Neural cell (in vitro differentiated cells): ENCODE measurements around the gene CACNB2. TPM values are rescaled to one million over a fixed set of nuclear protein-coding genes. Genes with fewer than 3 reads are reported as not detected.
A peak's percentile ranks its signal among the peaks of the same experiment; 100 is the strongest.

Experiments used
- H2AFZ ChIP-seq: fragments of 200-600, 300-800 bp; sonication (generic), shearing (Covaris generic); 2 replicates; pipeline ENCODE4 v1.6.0; 2014; ENCODE audit warnings: low read depth, mild to moderate bottlenecking, antibody characterized with exemption, low read length, moderate library complexity
- H3F3A ChIP-seq: fragments of 200-600 bp; shearing (Covaris generic); 2 replicates; pipeline ENCODE4 v1.6.1; 2016; ENCODE audit warnings: mild to moderate bottlenecking, moderate library complexity, mixed read lengths, antibody characterized with exemption, low read length; ENCODE audit not compliant: insufficient read depth, poor library complexity, severe bottlenecking
- H3K27ac ChIP-seq: fragments of 200-600, 300-800 bp; sonication (generic), shearing (Covaris generic); 2 replicates; pipeline ENCODE4 v1.5.1; 2014; ENCODE audit warnings: mild to moderate bottlenecking, low read length, moderate library complexity
- H3K27me3 ChIP-seq: fragments of 300-800, 200-600 bp; sonication (generic), shearing (Covaris generic); 2 replicates; pipeline ENCODE4 v1.6.0; 2014; ENCODE audit warnings: mild to moderate bottlenecking, low read depth, low read length, moderate library complexity; ENCODE audit not compliant: insufficient read depth
- H3K36me3 ChIP-seq: fragments of 300-800, 200-600 bp; sonication (generic), shearing (Covaris generic); 2 replicates; pipeline ENCODE4 v1.5.1; 2014; ENCODE audit warnings: mild to moderate bottlenecking, antibody characterized with exemption, low read length, moderate library complexity; ENCODE audit not compliant: insufficient read depth
- H3K4me2 ChIP-seq: fragments of 300-800, 200-600 bp; sonication (generic), shearing (Covaris generic); 2 replicates; pipeline ENCODE4 v1.6.0; 2014; ENCODE audit warnings: mild to moderate bottlenecking, low read length
- H3K4me3 ChIP-seq: fragments of 300-800, 200-600 bp; sonication (generic), shearing (Covaris generic); 2 replicates; pipeline ENCODE4 v1.5.1; 2014; ENCODE audit warnings: mild to moderate bottlenecking, low read length, moderate library complexity
- H3K79me2 ChIP-seq: fragments of 200-600 bp; shearing (Covaris generic); replicated peaks from 2 replicates; pipeline ENCODE4 v1.6.0; 2014; ENCODE audit warnings: mild to moderate bottlenecking, low read length, moderate library complexity; ENCODE audit not compliant: insufficient read depth
- H3K9ac ChIP-seq: fragments of 300-800, 200-600 bp; sonication (generic), shearing (Covaris generic); 2 replicates; pipeline ENCODE4 v1.6.1; 2016; ENCODE audit warnings: mild to moderate bottlenecking, low read length, mixed read lengths
- H3K9me2 ChIP-seq: fragments of 200-600 bp; shearing (Covaris generic); 2 replicates; pipeline ENCODE4 v1.6.1; 2016; ENCODE audit warnings: mild to moderate bottlenecking, low read length, mixed read lengths; ENCODE audit not compliant: insufficient read depth
- H3K9me3 ChIP-seq: fragments of 200-600, 300-800 bp; sonication (generic), shearing (Covaris generic); 2 replicates; pipeline ENCODE4 v1.6.1; 2016; ENCODE audit warnings: mild to moderate bottlenecking, mixed run types, low read length, moderate library complexity, mixed read lengths
- H4K20me1 ChIP-seq: fragments of 200-600 bp; shearing (Covaris generic); 2 replicates; pipeline ENCODE4 v1.6.1; 2016; ENCODE audit warnings: mild to moderate bottlenecking, mixed run types; ENCODE audit not compliant: insufficient read depth
- CTCF ChIP-seq: fragments of 450-650 bp; IDR thresholded peaks from 2 replicates; pipeline ENCODE4 v1.5.1; 2014; ENCODE audit warnings: antibody characterized with exemption, mild to moderate bottlenecking, moderate library complexity; ENCODE audit not compliant: poor library complexity, severe bottlenecking
- EP300 ChIP-seq: fragments of 450-650 bp; conservative IDR thresholded peaks from 2 replicates; pipeline ENCODE4 v1.6.1; 2014; ENCODE audit warnings: antibody characterized with exemption, mild to moderate bottlenecking, moderate library complexity; ENCODE audit not compliant: poor library complexity, severe bottlenecking
- EZH2 ChIP-seq: fragments of 200-600, 300-800 bp; shearing (Covaris generic), sonication (generic); IDR thresholded peaks from 2 replicates; pipeline ENCODE4 v1.6.1; 2014; ENCODE audit warnings: antibody characterized with exemption, low read length, borderline replicate concordance, mild to moderate bottlenecking; ENCODE audit not compliant: insufficient read depth, poor library complexity, severe bottlenecking
- MXI1 ChIP-seq: fragments of 450-650 bp; conservative IDR thresholded peaks from 2 replicates; pipeline ENCODE4 v1.6.1; 2014; ENCODE audit warnings: antibody characterized with exemption, mild to moderate bottlenecking; ENCODE audit not compliant: poor library complexity, severe bottlenecking
- POLR2AphosphoS5 ChIP-seq: IDR thresholded peaks from 2 replicates; pipeline ENCODE4 v1.6.1; 2012
- RAD21 ChIP-seq: fragments of 450-650 bp; conservative IDR thresholded peaks from 2 replicates; pipeline ENCODE4 v1.6.1; 2014; ENCODE audit warnings: antibody characterized with exemption, mild to moderate bottlenecking, moderate library complexity
- REST ChIP-seq: IDR thresholded peaks from 2 replicates; pipeline ENCODE4 v1.6.1; 2012; ENCODE audit warnings: borderline replicate concordance
- SMC3 ChIP-seq: fragments of 450-650 bp; conservative IDR thresholded peaks from 2 replicates; pipeline ENCODE4 v1.6.1; 2014; ENCODE audit warnings: antibody characterized with exemption, mild to moderate bottlenecking, moderate library complexity; ENCODE audit not compliant: poor library complexity
- TAF1 ChIP-seq: IDR thresholded peaks from 2 replicates; pipeline ENCODE4 v1.6.1; 2012; ENCODE audit warnings: low read depth
- polyA plus RNA-seq: library from polyadenylated mRNA; depleted of rRNA; stranded (reverse); fragments of >200 nt; gene quantifications from 2 replicates; pipeline ENCODE4 v1.2.3, GENCODE V29; 2014

Gene CACNB2
- polyA plus RNA-seq, 1 donor from 2014 or later: 14.3 TPM

- Histone ChIP-seq H3K4me3 (no peak overlapping the region), H3K9me3 (no peaks in the 10 kb centered on the region), H3K4me2 (no peak overlapping the region), H3K79me2 (no peaks in the 10 kb centered on the region), H4K20me1 (no peaks in the 10 kb centered on the region), H3F3A (no peaks in the 10 kb centered on the region), H3K9me2 (no peaks in the 10 kb centered on the region), H3K27ac (no peak overlapping the region), H3K9ac (no peak overlapping the region), H2AFZ (no peak overlapping the region), H3K36me3 (no peaks in the 10 kb centered on the region), H3K27me3 (no peaks in the 10 kb centered on the region)
- TF ChIP-seq MXI1 (no peak), SMC3 (no peak), TAF1 (no peak), EZH2 (no peak), CTCF (no peak), EP300 (no peak), REST (no peak), POLR2AphosphoS5 (no peak), RAD21 (no peak)
These were observed 258.9 kb downstream of the CACNB2 start for GRCh38 chr10:18399158-18399557.

DNA sequence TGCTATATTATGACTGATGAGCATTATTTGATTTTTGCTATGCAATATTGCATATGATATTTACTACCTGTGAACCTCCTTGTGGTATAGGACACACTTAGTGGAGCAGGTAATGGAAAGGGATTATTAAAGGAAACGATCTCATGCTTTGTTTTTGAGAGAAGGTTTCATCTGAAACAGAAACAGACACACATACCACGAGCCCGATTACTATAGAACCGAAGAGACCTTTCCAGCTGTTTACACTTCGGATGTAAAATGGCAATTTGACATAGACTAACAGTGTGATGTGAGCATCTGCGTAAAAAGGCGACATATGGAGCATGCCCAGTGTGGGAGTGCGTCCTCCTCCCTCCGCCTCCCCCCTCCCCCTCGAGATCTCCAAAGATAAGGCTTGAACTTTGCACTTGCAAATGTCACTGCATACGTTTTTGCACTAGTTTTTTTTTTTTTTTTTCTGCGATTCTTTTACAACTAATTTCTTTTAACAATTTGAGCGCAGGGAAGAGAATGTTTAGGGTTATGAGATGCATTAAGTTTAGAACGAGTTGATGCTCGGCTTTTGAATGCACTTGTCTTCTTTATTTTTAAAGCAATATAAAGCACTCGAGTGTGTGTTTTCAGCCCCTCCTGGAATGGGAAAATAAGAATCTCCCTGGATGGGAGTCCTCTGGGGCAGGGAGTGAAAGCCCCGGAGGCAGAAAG is 260.1 kb downstream of the CACNB2 start:
- Histone ChIP-seq H4K20me1 (no peaks in the 10 kb centered on the region), H3K9me3 (no peaks in the 10 kb centered on the region), H3F3A (no peaks in the 10 kb centered on the region), H3K4me3 (peak overlapping the region; percentile 64), H3K9ac (peak overlapping the region; percentile 61), H2AFZ (no peak overlapping the region), H3K27me3 (no peaks in the 10 kb centered on the region), H3K27ac (peak overlapping the region; percentile 48), H3K36me3 (no peaks in the 10 kb centered on the region), H3K9me2 (no peaks in the 10 kb centered on the region), H3K79me2 (no peaks in the 10 kb centered on the region), H3K4me2 (peak overlapping the region; percentile 58)
- TF ChIP-seq POLR2AphosphoS5 (peak; percentile 50), CTCF (no peak)
